AG09309 (cell line): ENCODE measurements around the gene MEST.
A peak's percentile ranks its signal among the peaks of the same experiment; 100 is the strongest.

Experiments used
- DNase-seq: peaks from one replicate; pipeline ENCODE4 v3.0.0-alpha.2; 2010; ENCODE audit warnings: low read depth
- H3K4me3 ChIP-seq: 2 replicates; pipeline ENCODE4 v1.5.1; 2011; ENCODE audit warnings: mild to moderate bottlenecking, low read depth, low read length, moderate library complexity; ENCODE audit not compliant: control insufficient read depth
- CTCF ChIP-seq: IDR thresholded peaks from 2 replicates; pipeline ENCODE4 v1.5.1; 2011; ENCODE audit warnings: mild to moderate bottlenecking, low read depth, low read length, inconsistent platforms; ENCODE audit not compliant: insufficient read depth, control insufficient read depth; ENCODE audit errors: missing control alignments

Gene MEST

GRCh38 chr7:130489140-130489983 is 2.5 kb upstream of the MEST start:
- TF ChIP-seq CTCF = no peak
- no peak for DNase-seq
- H3K4me3 ChIP-seq = no peak overlapping the region

GRCh38 chr7:130490311-130490791 is 1.5 kb upstream of the MEST start:
- no peak overlapping the region for H3K4me3 ChIP-seq
- no peak for TF ChIP-seq CTCF
- no peak for DNase-seq

GRCh38 chr7:130490888-130491804 is 739 bp upstream of the MEST start:
- no peak for DNase-seq
- peak; percentile 44 for TF ChIP-seq CTCF
- peak overlapping the region; percentile 22 for H3K4me3 ChIP-seq

GRCh38 chr7:130492523-130493274 is 814 bp downstream of the MEST start:
- no peak for DNase-seq
- peak overlapping the region; percentile 49 for H3K4me3 ChIP-seq

GRCh38 chr7:130493275-130493873 is 1.5 kb downstream of the MEST start:
- no peak for TF ChIP-seq CTCF
- H3K4me3 ChIP-seq = peak overlapping the region; percentile 49
- no peak for DNase-seq

More at GRCh38 chr7:130492523-130493274, 814 bp downstream of the MEST start:
- TF ChIP-seq CTCF = no peak
